AML-193 (cell line): ENCODE measurements around the gene SGPL1.

Source experiments
- DNase-seq, 2 experiments: peaks; one replicate each; lab custom pipeline; 2025; lab: John Stamatoyannopoulos, UW

SGPL1 gene

DNA sequence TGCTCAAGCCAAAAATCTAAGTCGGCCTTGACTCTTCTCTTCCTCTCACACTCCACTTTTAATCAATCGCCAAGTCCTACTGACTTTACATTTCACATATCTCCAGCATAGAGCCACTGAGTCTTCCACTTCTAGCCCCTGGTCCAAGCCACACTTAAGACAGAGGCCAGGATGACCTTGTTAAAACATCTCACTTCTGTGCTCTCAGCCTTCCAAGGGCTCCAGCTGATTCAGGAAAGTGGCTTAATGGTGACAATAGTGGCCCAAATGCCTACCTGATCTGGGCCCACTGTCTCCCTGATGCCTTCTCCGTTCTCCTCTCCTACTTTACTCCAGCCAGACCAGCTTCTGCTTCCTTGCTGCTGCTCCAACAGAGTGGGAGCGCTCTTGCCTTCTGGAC, 35.0 kb upstream of the SGPL1 start:
- no peak for DNase-seq

DNA sequence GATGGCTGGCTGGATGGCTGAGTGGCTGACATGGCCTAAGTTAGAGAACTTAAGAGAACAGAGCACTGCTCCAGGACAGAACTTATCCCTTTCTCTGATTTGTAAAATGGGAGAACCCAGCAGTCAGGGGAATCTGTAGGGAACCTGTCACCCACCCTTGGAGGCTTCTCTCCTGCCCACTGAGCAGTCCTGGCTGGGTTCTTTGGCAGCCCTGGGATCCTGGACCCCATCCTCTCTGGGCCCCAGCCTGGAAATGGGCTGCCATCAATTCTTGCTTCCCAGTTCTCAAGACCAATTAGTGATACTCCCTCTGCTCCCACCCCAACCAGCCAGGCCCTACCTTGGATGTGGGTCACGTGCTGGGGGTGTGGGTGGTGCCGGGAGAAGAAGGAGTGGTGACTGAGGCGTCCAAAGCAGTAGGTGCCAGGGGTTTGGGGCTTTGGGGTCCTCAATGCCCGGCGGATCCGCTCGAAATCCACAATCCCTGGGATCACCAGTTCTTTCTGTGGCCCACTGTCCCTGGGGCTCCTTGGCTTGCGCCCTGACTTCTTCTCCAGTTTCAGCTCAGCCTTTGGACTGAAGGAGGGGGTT, 34.2 kb upstream of the SGPL1 start:
- no peak for DNase-seq

DNA sequence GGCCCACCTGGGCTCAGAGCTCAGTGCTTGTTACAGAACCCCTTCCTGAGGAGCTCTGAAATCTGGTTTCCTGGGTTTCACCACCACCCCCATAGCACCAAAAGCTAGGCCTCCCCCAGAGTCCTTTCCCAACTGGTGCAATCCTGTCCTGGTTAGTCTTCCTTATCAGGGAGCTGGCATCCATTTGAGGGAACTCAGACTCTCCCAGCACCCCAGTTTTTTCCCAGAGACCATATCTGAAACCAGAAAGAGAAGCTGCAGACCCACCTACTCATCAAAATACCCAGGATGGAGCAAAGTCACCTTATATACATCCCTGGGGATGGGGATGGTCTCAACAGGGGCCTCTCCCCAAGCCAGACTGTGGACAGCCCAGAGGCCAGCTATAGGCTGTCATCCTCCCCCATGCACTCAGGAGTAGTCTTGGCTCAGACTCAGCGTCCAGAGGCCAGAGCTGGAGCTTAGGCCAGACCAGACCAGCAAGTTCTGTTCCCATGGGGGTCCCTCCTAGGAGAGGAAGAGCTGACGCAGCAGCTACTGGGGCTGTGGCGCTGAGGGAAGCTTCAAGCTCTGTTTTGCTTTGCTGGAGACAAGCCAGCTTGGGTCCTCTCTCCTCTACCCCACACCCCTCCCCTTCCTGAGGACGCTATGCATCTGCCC, 33.5 kb upstream of the SGPL1 start:
- DNase-seq = no peak

DNA sequence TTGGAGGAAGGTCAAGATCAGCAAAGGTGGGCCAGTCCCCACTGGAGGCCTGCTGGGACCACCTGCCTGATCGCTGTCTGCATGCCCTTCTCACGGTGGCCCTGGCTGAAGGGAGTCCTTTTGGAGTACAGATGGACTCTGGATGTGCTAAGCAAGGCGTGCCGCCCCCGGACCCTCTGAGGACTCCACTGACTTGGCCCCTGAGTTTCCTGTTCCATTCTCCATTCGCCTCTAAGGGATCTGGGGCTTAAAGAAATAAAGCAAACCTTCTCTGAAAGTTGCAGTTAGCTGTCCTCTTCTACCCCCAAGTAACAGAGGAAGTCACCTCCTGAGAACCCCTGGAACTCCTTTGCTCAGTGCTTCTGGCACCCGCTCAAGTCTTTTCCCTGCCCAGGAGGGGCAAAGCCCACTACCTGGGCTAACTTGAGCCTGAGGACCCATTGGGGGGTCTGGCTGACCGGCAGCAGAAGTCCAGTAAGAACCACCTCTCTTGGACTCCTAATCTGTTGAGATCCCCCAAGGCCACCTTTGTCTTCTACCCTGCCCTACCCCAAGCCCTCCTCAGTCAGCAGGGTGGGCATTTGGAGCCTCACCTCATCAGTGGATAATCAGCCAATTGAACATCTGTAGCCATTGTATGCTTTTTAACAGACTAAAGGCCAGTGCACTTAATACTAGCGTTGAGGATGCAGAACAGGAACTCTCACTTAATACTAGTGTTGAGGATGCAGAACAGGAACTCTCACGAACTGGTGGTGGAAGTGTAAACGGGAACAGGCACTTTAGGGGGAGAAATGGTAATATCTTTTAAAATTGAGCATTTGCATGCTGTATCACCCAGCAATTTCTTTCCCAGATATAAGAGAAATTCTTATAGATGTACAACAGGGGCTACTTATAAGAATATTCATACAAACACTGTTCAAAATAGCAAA, 32.7 kb upstream of the SGPL1 start:
- DNase-seq = no peak

DNA sequence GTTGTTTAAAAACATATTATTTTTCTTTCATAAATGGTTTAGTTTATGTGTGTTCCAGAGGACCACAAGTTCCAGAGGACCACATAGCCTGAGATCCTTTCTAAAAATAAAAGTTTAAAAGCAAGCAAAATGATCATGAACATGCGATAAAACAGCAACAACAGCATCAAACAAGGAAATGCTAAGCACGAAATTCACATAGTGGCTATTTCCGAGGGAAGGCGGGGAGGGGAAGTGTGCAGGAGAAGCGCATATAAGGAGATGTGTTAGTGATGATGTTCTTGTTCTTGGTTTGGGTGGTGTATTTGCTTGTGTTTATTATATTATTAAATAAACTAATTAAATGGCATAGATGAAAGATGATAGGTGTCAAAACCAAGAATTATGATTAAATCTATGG, 31.7 kb upstream of the SGPL1 start:
- DNase-seq = no peak

DNA sequence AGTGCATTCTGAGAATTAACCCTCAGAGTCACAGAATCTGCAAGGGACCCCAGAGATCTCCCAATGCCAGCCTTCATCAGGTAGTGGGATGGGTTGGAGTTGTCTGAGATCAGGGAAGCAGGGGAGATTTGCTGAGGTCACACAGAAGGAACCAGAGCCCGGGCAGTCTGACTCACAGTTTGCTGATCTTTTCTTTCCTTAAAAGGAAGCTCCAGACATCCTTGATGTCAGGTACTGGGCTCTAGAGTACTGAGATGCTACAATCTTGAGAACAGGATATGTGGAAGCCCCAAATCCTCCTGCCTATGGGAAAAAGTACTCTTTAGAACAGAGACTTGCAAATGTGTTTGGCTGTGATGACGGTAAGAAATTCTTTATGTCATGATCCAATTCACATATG, 31.3 kb upstream of the SGPL1 start:
- no peak for DNase-seq

DNA sequence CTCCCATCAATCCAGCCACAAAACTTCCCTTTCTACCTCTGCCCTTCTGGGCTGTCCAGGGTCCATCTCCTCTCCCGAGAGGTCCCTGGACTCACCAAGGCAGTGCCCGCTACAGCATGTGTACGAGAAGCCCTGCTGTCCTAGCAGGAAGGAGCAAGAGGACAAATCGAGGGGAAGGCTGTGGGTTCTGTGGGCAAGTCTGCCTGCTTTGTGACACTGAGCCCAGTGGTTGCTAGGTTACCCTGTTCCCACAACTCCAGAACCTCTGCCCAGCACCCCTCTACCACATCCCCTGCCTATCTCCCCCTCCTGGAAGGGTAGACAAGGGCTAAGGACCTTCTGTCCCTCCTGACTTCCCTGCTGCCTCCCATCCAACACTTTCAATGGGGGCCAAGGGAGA, 30.6 kb upstream of the SGPL1 start, which contains the start of gene TBATA:
Gene TBATA (minus strand): TSS at position 188 of the 400 bp plus-strand sequence. CDS start 1,998 bp downstream, outside the sequence.
- DNase-seq = no peak

DNA sequence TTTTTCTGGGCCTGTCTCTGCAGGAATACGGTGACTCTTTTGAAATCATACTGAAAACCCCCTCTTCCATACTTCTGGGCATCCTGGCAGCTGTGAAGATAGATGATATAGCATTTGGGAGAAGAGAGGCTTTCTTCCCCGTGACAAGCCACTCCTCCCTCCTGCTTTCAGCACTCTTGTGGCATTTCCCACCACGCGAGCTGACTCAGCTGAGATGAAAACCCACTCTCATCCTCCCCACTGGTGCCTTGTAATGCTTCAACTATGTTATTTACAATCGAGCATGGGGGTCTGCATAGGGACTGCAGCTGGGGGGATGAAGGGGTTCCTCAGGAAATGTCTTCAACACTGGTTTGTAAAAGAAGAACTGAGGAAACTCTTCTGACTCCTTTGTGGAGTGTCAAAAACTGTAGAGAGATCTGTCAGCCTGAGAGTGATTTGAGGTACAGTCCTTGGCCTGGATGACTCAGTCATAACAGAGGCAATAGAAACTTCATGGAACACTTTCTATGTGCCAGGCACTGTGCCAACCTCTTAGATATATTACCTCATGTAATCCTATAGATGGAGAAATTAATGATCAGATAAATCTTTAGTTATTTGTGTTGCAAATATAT, 28.8 kb upstream of the SGPL1 start:
- DNase-seq = no peak

DNA sequence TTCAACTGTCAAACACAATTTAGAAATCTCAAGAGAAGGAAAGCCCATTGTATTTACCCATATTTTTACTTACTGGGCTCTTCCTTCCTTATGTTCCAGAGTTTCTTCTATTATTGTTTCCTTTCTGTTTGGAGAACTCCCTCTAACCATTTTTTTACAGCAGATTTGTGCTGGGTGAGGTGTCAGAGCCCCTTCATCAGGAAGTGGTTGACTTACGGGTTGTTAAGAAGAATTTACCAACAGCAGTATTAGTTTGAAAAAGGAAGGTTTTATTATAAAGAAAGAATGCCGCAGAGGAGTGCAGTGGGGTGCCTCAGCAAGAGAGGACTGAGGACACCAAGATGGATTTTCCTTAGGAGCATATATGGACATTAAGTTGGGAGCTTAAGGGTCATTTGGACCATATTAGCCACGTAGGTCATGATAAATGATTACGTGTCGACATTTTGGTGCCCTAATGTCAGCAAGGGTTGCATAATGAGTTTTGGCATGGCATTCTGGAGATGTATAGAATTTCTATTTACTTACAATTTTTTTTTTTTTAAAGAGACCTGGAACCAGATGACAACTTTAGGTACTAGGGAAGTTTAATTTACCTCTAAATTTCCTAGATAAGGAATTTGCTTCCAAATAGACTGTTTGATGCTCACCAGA, 24.2 kb upstream of the SGPL1 start:
- no peak for DNase-seq

DNA sequence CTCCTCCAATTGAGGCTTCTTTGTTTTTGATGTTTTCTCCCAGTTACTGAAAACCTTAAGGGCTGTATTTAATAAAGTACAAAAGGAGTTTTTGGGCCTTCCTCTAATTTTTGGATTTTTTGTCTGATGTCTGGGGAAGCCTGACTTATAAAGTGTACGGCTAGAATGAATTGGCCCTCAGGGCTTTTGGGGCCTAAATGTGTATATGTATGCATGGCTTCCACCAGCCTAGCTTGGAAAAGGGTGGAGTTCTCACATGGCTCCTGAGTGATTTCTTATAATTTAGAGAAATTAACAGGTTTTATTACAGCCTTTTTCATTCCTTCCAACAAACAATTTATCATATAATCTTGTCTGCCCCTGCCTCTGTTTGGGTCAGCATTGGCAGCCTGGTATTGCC, 20.1 kb upstream of the SGPL1 start:
- DNase-seq = no peak

DNA sequence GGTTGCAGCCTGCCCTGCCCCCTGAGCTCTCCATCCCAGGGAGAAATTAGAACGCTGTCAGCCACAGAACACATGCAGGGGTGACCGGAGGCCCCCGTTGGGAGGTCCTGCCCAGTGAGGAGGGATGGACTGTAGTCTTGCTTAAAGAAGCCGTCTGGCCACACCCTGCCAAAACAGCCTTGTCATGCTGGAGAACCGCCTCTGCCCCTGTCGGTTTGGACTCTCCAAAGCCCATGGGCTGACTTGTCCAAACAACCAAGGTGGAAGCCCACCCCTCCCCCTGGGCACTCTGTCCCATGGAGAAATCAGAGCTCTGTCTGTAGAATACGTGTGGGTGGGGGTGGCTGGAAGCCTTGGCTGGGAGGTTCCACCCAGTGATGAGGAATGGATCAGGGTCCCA, 17.9 kb upstream of the SGPL1 start:
- no peak for DNase-seq

DNA sequence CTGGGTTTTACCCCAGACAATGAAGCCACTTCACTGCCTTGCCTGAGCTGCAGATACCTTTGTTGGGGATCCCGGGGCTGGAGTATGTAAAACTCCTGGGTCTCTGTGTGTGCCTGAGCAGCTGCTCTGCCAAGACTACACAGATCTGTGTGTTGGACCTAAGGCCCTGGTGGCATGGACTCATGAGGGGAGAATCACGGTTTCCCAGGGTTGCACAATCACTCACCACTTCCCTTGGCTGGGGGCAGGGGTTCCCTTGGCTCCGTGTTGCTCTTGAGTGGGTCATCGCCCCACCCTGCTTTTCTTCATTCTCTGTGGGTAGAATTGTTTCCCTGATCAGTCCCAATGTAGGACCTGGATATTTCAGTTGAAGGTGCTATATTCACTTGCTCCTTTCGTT, 16.6 kb upstream of the SGPL1 start:
- DNase-seq = no peak

DNA sequence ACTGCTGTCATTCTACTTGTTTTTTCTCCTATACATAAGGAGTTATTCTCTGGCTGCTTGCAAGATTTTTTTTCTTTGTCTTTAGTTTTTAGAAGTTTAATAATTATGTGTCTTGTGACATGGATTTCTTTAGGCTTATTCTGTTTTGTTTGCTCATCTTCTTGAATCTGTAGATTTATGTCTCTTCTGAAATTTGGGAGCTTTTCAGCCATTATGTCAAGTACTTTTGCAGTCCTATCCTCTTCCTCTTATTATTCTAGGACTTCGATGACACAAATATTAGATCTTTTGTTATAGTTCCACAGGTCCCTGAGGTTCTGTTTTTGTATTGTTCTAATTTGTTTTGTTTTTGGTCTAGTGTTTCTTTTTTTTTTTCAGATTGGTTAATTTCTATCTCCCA, 13.9 kb upstream of the SGPL1 start:
- DNase-seq = no peak

DNA sequence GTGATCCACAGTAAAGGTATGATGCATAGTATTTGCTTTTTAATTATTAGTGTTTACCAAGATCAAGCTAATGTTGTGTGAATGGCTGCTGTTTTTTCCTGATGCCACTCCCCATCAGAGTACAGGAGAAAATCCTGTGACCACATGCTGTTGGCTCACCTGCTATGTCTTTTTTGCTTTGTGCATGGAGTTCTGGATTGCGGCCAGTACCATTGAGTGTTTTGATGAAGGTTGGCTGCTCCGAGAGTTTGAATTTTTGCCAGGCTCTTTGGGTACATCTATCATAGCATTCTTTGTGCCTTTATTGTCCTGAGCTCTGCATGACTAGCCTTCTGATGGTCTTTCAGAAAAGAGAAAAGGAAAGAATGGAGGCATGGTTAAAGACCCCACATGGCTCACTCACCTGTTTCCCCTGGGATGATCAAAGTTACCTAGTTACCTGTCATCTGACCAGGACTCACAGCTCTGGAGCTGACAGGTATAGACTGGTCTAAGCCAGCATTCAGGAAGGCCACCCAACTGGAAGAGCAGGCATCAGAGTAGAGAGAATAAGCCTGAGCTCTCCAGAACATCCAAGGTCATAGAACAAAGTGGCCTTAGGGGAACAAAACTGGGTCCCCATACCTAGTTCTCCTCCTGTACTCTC, 11.8 kb upstream of the SGPL1 start:
- no peak for DNase-seq

DNA sequence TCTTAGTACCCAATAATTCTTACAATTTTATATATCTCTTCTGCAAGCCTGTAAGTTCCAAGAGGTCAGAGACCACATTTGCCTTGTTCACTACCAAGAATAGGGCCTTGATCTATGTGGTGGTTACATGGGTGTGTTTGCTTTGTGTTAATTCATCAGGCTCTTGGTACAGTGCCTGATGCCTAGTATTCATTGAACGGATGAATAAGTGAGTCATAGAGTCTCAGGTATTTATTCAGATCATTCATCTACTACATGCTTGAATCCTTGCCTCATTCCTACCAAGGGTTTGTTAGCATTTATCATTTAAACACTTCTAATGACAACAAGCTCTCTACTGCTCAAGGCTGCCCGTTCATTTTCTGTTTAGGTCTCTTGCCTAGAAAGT, 11.3 kb upstream of the SGPL1 start:
- DNase-seq = no peak

DNA sequence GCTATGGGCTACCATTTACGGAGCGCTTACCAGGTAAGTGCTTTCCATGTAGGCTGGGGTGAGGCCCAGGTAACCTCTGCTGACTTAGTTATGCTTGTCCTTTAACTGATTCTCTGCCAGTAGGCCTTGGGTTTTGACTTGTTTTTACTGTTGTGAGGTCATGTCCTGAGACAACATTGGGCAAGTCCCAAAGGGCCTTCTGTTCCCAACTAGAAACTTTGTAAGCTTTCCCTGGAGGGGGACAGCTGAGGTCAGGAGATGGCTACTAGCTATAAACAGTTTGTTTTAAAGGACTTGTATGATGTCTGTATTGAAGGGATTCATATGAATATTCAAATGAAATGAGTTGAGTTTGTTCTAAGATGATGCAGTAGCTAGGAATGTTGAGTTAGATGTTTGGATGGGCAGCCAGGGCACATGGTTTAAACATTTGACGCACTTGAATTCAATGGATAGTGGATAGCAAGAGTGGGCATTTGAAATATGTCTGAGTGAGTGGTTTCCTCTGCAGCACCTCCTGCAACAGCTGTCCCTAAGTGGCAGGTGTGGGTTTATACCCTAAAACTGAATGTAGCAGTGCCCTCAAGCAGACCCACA, 10.0 kb upstream of the SGPL1 start:
- no peak for DNase-seq

DNA sequence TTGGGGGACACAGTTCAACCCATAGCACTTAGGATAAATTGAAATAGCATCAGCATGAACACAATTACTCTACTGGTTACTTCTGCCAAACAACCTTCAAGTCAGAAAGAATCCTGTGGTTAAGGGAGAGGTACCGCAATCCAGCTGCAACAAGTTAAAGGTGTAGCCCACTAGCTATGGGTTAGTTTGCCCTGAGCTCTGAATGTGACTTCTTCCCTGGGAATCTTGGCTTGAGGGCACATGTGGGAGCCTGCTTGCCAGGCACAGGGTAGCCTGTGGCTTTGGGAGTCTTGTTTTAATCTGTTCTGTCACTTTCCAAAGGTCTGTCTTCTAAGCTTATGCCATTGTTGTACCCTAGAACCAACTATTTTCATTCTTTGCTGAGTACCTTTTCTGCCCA, 8.9 kb upstream of the SGPL1 start:
- no peak for DNase-seq

DNA sequence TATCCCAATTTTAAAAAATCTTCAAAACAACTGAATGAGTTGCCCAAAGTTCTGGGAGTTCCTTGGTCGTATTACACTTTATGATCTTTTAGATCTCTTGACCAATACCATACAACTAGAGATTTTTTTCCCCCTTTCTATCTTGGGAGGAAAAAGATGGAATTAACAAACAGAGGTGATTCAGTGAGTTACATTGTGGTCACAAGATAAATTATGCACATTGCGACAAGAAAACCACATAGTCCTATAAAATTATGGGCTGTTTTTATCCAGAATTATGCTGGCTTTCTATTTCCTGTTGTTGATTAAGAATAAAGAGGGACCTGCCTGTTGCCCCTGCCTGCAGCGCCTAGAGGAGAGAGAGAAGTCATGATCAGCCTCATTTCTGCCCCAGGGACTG, 8.2 kb upstream of the SGPL1 start:
- no peak for DNase-seq

DNA sequence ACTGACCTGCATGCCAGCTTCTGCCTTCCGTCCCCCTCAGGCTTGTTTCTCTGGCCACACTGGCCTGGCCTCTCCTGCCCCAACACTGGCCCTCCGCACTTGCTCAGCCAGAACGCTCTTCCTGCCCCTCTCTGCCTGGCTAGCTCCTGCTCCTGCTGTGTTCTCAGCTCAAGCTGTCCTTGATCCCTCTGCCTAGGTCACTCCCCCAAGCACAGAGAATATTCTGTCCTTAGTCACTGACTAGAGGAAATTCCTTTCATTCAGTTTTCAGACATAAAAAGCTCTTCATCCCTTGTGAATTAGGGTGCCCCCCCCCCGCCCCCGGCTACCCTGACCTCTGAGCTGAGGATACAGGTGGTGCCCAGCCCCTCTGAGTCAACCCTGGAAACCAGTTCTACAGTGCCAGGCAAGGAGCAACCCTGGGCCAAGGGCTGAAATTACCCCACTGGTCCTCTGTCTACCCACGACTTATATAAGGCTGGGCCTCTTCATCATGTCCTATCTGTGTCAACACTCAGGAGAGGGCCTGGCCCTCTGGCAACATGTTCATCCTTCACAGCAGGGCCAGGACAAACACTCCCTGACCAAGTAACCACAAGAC, 6.6 kb upstream of the SGPL1 start:
- no peak for DNase-seq

DNA sequence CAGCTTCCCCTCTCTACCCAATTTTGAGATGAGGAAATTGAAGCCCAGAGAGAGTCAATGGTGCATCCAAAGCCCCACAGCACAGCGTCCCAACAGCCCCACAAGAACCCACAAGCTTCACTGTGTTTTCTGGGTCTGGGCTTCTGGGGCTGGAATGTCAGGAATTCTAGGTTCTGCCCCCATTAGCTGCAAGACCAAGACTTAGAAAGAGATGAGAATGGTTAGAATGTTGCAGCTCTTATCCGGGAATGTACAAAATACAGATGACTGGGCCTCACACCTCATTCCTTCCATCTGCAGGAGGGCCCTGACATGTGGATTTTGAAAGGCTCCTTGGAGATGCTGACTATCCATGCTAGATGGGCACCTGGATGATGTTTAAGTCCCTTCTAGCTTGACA, 6.0 kb upstream of the SGPL1 start:
- no peak for DNase-seq

DNA sequence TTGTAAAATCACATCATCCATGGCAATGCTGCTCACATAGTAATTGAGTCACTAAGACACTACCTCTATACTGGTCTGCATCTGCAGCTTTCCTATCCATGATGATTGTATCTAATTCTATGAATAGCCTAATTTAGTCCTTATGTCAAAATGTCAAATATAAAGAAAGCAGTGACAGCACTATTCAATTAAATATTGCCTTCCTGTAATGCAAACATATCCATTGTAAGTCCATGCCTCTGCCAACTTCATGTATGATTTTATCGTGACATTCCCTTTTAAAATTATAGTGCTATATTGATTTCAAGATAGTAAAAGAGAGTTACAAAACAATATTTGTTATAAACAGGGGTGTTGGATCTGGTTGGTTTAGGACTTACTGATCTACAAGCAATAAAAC, 4.8 kb upstream of the SGPL1 start:
- DNase-seq = no peak
